H1 (cell line): ENCODE measurements around the gene ANKRD40CL. TPM values are rescaled to one million over a fixed set of nuclear protein-coding genes. Genes with fewer than 3 reads are reported as not detected.

ENCODE experiments used
- SP1 ChIP-seq: IDR thresholded peaks from 2 replicates; pipeline ENCODE4 v1.6.1; 2011; ENCODE audit warnings: low read depth, low read length
- polyA plus RNA-seq, 7 experiments: library from polyadenylated mRNA; depleted of rRNA in 3 of 7; stranded (reverse) in 5 of 7; unstranded in 2 of 7; fragments of >200 nt in 5 of 7; fragments of 200-250 nt in 2 of 7; gene quantifications; 1 replicate in 5 of 7; 2 replicates in 1 of 7; 4 replicates in 1 of 7; pipeline versions ENCODE4 v1.2.1 to v1.2.3, GENCODE V29; 2011 to 2013; ENCODE audit warnings: missing spikeins in 2 of 7, mixed read lengths in 2 of 7
- total RNA-seq: library from RNA; stranded (reverse); fragmentation: NEBNext Ultra II Directional; extraction: Animal tissue kit (Norgen Biotek cat#: 25700); gene quantifications from 2 replicates; pipeline ENCODE4 v1.2.1, GENCODE V29; 2021
- TF ChIP-seq, protein P1 (sequence below): fragments of 300-600 bp; sonication (generic); IDR thresholded peaks from 2 replicates; pipeline ENCODE4 v1.7.1; 2012; ENCODE audit warnings: low read length, moderate library complexity, mild to moderate bottlenecking, inconsistent platforms; ENCODE audit not compliant: insufficient replicate concordance
- TF ChIP-seq, protein P2 (sequence below), 3 experiments: IDR thresholded peaks; 1 replicate in 2 of 3; 2 replicates in 1 of 3; pipeline versions ENCODE4 v1.5.1 to v1.6.1; 2011; ENCODE audit warnings: low read length in 3 of 3, mild to moderate bottlenecking in 3 of 3, inconsistent platforms in 2 of 3, low read depth in 1 of 3, moderate library complexity in 1 of 3; ENCODE audit not compliant: insufficient read depth in 1 of 3; ENCODE audit errors: control extremely low read depth in 1 of 3

Gene ANKRD40CL
- total and polyA plus RNA-seq, 2 of the 8 experiments (the other 6 are each of a cell fraction or from before 2014, with no cell fraction given): not detected

DNA sequence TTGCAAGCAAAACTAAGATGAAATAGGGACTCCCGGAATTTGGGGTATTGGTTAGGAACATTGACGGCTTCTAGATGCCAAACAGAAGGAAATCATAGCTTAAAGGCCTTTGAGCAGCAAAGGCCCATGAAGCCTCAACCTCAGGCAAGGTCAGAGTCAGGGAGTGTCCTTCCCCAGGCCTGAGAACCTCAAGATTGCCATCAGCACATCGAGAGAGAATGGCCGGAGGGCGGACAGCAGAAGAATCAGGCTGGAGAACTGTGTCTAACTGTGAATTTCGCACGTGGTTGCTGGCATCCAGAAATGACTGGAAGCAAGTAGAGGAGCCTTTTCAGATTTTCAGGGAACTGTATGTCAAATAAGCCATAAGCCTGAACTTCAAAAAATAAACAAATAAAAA lies 24.8 kb upstream of the ANKRD40CL start (continued):
- TF ChIP-seq, protein P1, sequence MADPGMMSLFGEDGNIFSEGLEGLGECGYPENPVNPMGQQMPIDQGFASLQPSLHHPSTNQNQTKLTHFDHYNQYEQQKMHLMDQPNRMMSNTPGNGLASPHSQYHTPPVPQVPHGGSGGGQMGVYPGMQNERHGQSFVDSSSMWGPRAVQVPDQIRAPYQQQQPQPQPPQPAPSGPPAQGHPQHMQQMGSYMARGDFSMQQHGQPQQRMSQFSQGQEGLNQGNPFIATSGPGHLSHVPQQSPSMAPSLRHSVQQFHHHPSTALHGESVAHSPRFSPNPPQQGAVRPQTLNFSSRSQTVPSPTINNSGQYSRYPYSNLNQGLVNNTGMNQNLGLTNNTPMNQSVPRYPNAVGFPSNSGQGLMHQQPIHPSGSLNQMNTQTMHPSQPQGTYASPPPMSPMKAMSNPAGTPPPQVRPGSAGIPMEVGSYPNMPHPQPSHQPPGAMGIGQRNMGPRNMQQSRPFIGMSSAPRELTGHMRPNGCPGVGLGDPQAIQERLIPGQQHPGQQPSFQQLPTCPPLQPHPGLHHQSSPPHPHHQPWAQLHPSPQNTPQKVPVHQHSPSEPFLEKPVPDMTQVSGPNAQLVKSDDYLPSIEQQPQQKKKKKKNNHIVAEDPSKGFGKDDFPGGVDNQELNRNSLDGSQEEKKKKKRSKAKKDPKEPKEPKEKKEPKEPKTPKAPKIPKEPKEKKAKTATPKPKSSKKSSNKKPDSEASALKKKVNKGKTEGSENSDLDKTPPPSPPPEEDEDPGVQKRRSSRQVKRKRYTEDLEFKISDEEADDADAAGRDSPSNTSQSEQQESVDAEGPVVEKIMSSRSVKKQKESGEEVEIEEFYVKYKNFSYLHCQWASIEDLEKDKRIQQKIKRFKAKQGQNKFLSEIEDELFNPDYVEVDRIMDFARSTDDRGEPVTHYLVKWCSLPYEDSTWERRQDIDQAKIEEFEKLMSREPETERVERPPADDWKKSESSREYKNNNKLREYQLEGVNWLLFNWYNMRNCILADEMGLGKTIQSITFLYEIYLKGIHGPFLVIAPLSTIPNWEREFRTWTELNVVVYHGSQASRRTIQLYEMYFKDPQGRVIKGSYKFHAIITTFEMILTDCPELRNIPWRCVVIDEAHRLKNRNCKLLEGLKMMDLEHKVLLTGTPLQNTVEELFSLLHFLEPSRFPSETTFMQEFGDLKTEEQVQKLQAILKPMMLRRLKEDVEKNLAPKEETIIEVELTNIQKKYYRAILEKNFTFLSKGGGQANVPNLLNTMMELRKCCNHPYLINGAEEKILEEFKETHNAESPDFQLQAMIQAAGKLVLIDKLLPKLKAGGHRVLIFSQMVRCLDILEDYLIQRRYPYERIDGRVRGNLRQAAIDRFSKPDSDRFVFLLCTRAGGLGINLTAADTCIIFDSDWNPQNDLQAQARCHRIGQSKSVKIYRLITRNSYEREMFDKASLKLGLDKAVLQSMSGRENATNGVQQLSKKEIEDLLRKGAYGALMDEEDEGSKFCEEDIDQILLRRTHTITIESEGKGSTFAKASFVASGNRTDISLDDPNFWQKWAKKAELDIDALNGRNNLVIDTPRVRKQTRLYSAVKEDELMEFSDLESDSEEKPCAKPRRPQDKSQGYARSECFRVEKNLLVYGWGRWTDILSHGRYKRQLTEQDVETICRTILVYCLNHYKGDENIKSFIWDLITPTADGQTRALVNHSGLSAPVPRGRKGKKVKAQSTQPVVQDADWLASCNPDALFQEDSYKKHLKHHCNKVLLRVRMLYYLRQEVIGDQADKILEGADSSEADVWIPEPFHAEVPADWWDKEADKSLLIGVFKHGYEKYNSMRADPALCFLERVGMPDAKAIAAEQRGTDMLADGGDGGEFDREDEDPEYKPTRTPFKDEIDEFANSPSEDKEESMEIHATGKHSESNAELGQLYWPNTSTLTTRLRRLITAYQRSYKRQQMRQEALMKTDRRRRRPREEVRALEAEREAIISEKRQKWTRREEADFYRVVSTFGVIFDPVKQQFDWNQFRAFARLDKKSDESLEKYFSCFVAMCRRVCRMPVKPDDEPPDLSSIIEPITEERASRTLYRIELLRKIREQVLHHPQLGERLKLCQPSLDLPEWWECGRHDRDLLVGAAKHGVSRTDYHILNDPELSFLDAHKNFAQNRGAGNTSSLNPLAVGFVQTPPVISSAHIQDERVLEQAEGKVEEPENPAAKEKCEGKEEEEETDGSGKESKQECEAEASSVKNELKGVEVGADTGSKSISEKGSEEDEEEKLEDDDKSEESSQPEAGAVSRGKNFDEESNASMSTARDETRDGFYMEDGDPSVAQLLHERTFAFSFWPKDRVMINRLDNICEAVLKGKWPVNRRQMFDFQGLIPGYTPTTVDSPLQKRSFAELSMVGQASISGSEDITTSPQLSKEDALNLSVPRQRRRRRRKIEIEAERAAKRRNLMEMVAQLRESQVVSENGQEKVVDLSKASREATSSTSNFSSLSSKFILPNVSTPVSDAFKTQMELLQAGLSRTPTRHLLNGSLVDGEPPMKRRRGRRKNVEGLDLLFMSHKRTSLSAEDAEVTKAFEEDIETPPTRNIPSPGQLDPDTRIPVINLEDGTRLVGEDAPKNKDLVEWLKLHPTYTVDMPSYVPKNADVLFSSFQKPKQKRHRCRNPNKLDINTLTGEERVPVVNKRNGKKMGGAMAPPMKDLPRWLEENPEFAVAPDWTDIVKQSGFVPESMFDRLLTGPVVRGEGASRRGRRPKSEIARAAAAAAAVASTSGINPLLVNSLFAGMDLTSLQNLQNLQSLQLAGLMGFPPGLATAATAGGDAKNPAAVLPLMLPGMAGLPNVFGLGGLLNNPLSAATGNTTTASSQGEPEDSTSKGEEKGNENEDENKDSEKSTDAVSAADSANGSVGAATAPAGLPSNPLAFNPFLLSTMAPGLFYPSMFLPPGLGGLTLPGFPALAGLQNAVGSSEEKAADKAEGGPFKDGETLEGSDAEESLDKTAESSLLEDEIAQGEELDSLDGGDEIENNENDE: no peak
- TF ChIP-seq, protein P2, sequence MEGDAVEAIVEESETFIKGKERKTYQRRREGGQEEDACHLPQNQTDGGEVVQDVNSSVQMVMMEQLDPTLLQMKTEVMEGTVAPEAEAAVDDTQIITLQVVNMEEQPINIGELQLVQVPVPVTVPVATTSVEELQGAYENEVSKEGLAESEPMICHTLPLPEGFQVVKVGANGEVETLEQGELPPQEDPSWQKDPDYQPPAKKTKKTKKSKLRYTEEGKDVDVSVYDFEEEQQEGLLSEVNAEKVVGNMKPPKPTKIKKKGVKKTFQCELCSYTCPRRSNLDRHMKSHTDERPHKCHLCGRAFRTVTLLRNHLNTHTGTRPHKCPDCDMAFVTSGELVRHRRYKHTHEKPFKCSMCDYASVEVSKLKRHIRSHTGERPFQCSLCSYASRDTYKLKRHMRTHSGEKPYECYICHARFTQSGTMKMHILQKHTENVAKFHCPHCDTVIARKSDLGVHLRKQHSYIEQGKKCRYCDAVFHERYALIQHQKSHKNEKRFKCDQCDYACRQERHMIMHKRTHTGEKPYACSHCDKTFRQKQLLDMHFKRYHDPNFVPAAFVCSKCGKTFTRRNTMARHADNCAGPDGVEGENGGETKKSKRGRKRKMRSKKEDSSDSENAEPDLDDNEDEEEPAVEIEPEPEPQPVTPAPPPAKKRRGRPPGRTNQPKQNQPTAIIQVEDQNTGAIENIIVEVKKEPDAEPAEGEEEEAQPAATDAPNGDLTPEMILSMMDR (IDR thresholded peaks at IDR 0.05; ENCODE audit: control extremely low read depth in 1 of 3, insufficient read depth in 1 of 3, low read depth in 1 of 3, low read length in 3 of 3): no peak
- TF ChIP-seq SP1: no peak
